ENCODE measurements around the gene ANKS1B. TPM values are rescaled to one million over a fixed set of nuclear protein-coding genes. Genes with fewer than 3 reads are reported as not detected.

The ANKS1B gene
- total RNA-seq, 4 donors from 2014 or later, result 14.0 to 38.4 (median 28.6) TPM

GRCh38 chr12:98754095-98754494, 1230.6 kb downstream of the ANKS1B start:
- H3K4me1 ChIP-seq, result no peaks in the 10 kb centered on the region
- H3K27me3 ChIP-seq, result no peaks in the 10 kb centered on the region
- no peaks in the 10 kb centered on the region for H3K9me3 ChIP-seq
- peaks cover 0 to 15% (median 0%) of the 10 kb centered on the region in 3 donors for H3K36me3 ChIP-seq
- TF ChIP-seq, protein P1, sequence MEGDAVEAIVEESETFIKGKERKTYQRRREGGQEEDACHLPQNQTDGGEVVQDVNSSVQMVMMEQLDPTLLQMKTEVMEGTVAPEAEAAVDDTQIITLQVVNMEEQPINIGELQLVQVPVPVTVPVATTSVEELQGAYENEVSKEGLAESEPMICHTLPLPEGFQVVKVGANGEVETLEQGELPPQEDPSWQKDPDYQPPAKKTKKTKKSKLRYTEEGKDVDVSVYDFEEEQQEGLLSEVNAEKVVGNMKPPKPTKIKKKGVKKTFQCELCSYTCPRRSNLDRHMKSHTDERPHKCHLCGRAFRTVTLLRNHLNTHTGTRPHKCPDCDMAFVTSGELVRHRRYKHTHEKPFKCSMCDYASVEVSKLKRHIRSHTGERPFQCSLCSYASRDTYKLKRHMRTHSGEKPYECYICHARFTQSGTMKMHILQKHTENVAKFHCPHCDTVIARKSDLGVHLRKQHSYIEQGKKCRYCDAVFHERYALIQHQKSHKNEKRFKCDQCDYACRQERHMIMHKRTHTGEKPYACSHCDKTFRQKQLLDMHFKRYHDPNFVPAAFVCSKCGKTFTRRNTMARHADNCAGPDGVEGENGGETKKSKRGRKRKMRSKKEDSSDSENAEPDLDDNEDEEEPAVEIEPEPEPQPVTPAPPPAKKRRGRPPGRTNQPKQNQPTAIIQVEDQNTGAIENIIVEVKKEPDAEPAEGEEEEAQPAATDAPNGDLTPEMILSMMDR (IDR thresholded peaks at IDR 0.05), result no peak
- no peak for TF ChIP-seq EP300 (IDR thresholded peaks at IDR 0.05)
- no peak for TF ChIP-seq POLR2A (IDR thresholded peaks at IDR 0.05)
- no peak for DNase-seq (ENCODE audit: low spot score in 2 of 2)
- WGBS, 2 donors, result 66 to 72% methylated on average over 5 of the region's 5 CpGs
- no peak overlapping the region for H3K4me3 ChIP-seq
- no peak overlapping the region for H3K27ac ChIP-seq

GRCh38 chr12:98752726-98753125, 1232.0 kb downstream of the ANKS1B start:
- no peaks in the 10 kb centered on the region for H3K9me3 ChIP-seq
- H3K4me1 ChIP-seq, result no peaks in the 10 kb centered on the region
- H3K4me3 ChIP-seq, result no peak overlapping the region
- H3K36me3 ChIP-seq, result peaks cover 0 to 15% (median 0%) of the 10 kb centered on the region in 3 donors
- H3K27me3 ChIP-seq, result no peaks in the 10 kb centered on the region
- H3K27ac ChIP-seq, result no peak overlapping the region
- no peak for DNase-seq (ENCODE audit: low spot score in 2 of 2)
- WGBS, 2 donors, result 83 to 90% methylated on average over 5 of the region's 5 CpGs
- no peak for TF ChIP-seq POLR2A (IDR thresholded peaks at IDR 0.05)
- TF ChIP-seq EP300 (IDR thresholded peaks at IDR 0.05), result no peak
- TF ChIP-seq, protein P1 (IDR thresholded peaks at IDR 0.05), result no peak

- Histone ChIP-seq H3K36me3 (peaks cover 0 to 15% (median 0%) of the 10 kb centered on the region in 3 donors), H3K4me1 (no peaks in the 10 kb centered on the region), H3K9me3 (no peaks in the 10 kb centered on the region), H3K27ac (no peak overlapping the region), H3K27me3 (no peaks in the 10 kb centered on the region), H3K4me3 (no peak overlapping the region)
- WGBS, 2 donors, result 84 to 88% methylated on average over 4 of the region's 4 CpGs
- TF ChIP-seq EP300 (IDR thresholded peaks at IDR 0.05) (no peak), POLR2A (IDR thresholded peaks at IDR 0.05) (no peak)
- TF ChIP-seq, protein P1 (IDR thresholded peaks at IDR 0.05), result no peak
- no peak for DNase-seq (ENCODE audit: low spot score in 2 of 2)
Measured at GRCh38 chr12:98751580-98752115, 1233.1 kb downstream of the ANKS1B start.

DNA sequence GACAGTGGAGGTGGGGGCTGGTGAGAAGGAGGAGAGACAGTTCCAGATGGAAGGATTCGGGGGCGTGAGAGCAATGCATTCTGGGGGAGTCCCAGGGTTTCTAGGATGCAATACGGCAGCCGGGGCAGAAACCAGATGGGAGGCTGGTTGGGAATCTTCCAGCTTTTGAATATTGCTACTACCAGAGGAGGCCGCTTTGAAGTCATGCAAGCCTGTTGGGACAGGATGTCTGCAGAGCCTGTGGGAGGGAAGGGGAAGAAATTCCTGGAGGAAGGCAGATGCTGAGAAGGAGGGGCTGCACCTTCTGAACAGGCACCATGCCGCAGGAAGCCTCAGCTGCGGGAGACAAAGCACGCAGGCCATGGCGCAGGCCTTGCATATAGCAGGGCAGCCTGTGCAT, 1234.2 kb downstream of the ANKS1B start:
- Histone ChIP-seq H3K27me3 (peaks cover 0 to 9% of the 10 kb centered on the region in 2 donors), H3K4me3 (no peak overlapping the region), H3K4me1 (peaks cover 0 to 9% (median 0%) of the 10 kb centered on the region in 4 donors), H3K27ac (no peak overlapping the region), H3K9me3 (no peaks in the 10 kb centered on the region), H3K36me3 (peaks cover 0 to 15% (median 0%) of the 10 kb centered on the region in 3 donors)
- 60 to 64% methylated on average over 8 to 9 of the region's 9 CpGs for WGBS, 2 donors
- DNase-seq (ENCODE audit: low spot score in 2 of 2), result no peak
- TF ChIP-seq POLR2A (IDR thresholded peaks at IDR 0.05) (no peak), EP300 (IDR thresholded peaks at IDR 0.05) (no peak)
- TF ChIP-seq, protein P1 (IDR thresholded peaks at IDR 0.05), result no peak

DNA sequence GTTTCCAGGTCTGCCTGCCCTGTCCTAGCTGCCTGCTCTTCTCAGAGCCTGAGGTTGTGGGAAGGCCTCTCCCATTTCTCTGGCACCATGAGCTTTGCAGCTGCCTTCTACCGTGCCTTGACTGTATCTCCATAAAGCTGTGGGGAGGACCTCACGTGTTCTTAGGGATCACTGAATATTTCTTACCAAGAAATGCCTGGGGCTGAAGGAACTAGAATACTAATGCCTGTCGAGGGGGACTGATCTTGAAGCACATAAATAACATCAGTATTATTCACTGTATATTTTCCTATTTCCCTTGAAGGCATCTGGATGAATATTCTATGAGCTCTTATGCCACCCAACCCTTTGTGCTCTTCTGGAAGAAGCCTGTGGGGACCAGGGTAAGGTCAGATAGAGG, 1236.3 kb downstream of the ANKS1B start:
- whole genome bisulfite sequencing, 2 donors, result 73 to 76% methylated on average over 3 of the region's 3 CpGs
- Histone ChIP-seq H3K4me3 (no peak overlapping the region), H3K9me3 (no peaks in the 10 kb centered on the region), H3K27ac (no peak overlapping the region), H3K27me3 (peaks cover 0 to 9% of the 10 kb centered on the region in 2 donors), H3K36me3 (peaks cover 0 to 15% (median 0%) of the 10 kb centered on the region in 3 donors), H3K4me1 (peaks cover 0 to 14% (median 0%) of the 10 kb centered on the region in 4 donors)
- TF ChIP-seq, protein P1 (IDR thresholded peaks at IDR 0.05), result no peak
- TF ChIP-seq POLR2A (IDR thresholded peaks at IDR 0.05), result no peak
- no peak for TF ChIP-seq EP300 (IDR thresholded peaks at IDR 0.05)
- DNase-seq (ENCODE audit: low spot score in 2 of 2), result no peak
